H1 (cell line): Measurements from ENCODE around the gene SLC35B2. TPM values are rescaled to one million over a fixed set of nuclear protein-coding genes. Genes with fewer than 3 reads are reported as not detected.
A peak's percentile ranks its signal among the peaks of the same experiment; 100 is the strongest.

ENCODE experiments used
- CTCF ChIA-PET: fragments of 300-600 bp; sonication (Branson Sonifier 250); formaldehyde crosslinking; loops from one replicate; lab custom pipeline; 2021; ENCODE audit not compliant: partially characterized antibody; lab: Charles Lee
- POLR2A ChIA-PET: fragments of 300-600 bp; sonication (Branson Sonifier 250); formaldehyde crosslinking; loops from one replicate; lab custom pipeline; 2021; ENCODE audit warnings: inconsistent platforms; ENCODE audit not compliant: partially characterized antibody; lab: Charles Lee
- DNase-seq, 2 experiments: peaks; one replicate each; pipeline versions ENCODE4 v3.0.0 to v3.0.0-alpha.2; 2010 to 2022; ENCODE audit warnings: low spot score in 2 of 2, low read depth in 1 of 2, mixed read lengths in 1 of 2
- FAIRE-seq: peaks from 2 replicates; lab custom pipeline; 2011; peaks lifted over from hg19 to GRCh38; lab: Jason Lieb, UNC
- H2AFZ ChIP-seq: 2 replicates; pipeline ENCODE4 v1.8.1; 2012; ENCODE audit warnings: low read length, inconsistent platforms
- H2AK5ac ChIP-seq: 2 replicates; pipeline ENCODE4 v1.6.1; 2013; ENCODE audit warnings: low read depth, low read length
- H2BK120ac ChIP-seq: replicated peaks from 2 replicates; pipeline ENCODE3; 2013; ENCODE audit warnings: low read depth, low read length, inconsistent platforms
- H2BK12ac ChIP-seq: 2 replicates; pipeline ENCODE4 v1.6.1; 2013; ENCODE audit warnings: low read depth, low read length
- H2BK15ac ChIP-seq: 2 replicates; pipeline ENCODE4 v1.6.1; 2013; ENCODE audit warnings: low read length
- H2BK20ac ChIP-seq: 2 replicates; pipeline ENCODE4 v1.6.1; 2013; ENCODE audit warnings: low read length
- H2BK5ac ChIP-seq: 2 replicates; pipeline ENCODE4 v1.6.1; 2013; ENCODE audit warnings: low read depth, low read length
- H3K14ac ChIP-seq: 2 replicates; pipeline ENCODE4 v1.6.1; 2013; ENCODE audit warnings: inconsistent platforms; ENCODE audit not compliant: insufficient read length
- H3K18ac ChIP-seq: 2 replicates; pipeline ENCODE4 v1.6.1; 2013; ENCODE audit warnings: low read length; ENCODE audit errors: extremely low read depth
- H3K23ac ChIP-seq: 2 replicates; pipeline ENCODE4 v1.6.1; 2013; ENCODE audit warnings: inconsistent platforms; ENCODE audit not compliant: insufficient read length
- H3K23me2 ChIP-seq: 2 replicates; pipeline ENCODE4 v1.6.1; 2013; ENCODE audit warnings: low read depth, low read length
- H3K27ac ChIP-seq: 2 replicates; pipeline ENCODE4 v1.6.1; 2011; ENCODE audit warnings: low read depth, low read length, inconsistent platforms
- H3K27me3 ChIP-seq, 4 experiments: replicated peaks in 1 of 4; 1 replicate in 1 of 4; 2 replicates in 3 of 4; pipeline versions ENCODE4 v1.6.1 to v1.8.1; 2011 to 2013; ENCODE audit warnings: low read length in 3 of 4, mild to moderate bottlenecking in 3 of 4, inconsistent platforms in 2 of 4, mixed read lengths in 2 of 4, moderate library complexity in 1 of 4; ENCODE audit not compliant: control insufficient read depth in 3 of 4, insufficient read depth in 3 of 4; ENCODE audit errors: extremely low read depth in 1 of 4
- H3K36me3 ChIP-seq, 4 experiments: 2 replicates each; pipeline versions ENCODE4 v1.6.1 to v1.8.1; 2011 to 2013; ENCODE audit warnings: mild to moderate bottlenecking in 4 of 4, low read length in 3 of 4, moderate library complexity in 2 of 4, control low read depth in 1 of 4, inconsistent platforms in 1 of 4; ENCODE audit not compliant: insufficient read depth in 4 of 4, control insufficient read depth in 2 of 4
- H3K4ac ChIP-seq: replicated peaks from 2 replicates; pipeline ENCODE3; 2013; ENCODE audit warnings: low read length, low read depth, mixed read lengths, inconsistent platforms; ENCODE audit not compliant: insufficient read length
- H3K4me1 ChIP-seq, 4 experiments: replicated peaks in 1 of 4; 1 replicate in 1 of 4; 2 replicates in 3 of 4; pipeline versions ENCODE4 v1.6.1 to v1.8.1; 2011 to 2013; ENCODE audit warnings: low read length in 3 of 4, inconsistent platforms in 2 of 4, mixed read lengths in 1 of 4; ENCODE audit not compliant: insufficient read depth in 4 of 4, control insufficient read depth in 3 of 4
- H3K4me2 ChIP-seq, 2 experiments: 2 replicates each; pipeline versions ENCODE4 v1.6.1 to v1.8.1; 2011 to 2013; ENCODE audit warnings: low read depth in 2 of 2, low read length in 2 of 2, control low read depth in 1 of 2, inconsistent platforms in 1 of 2, mild to moderate bottlenecking in 1 of 2; ENCODE audit not compliant: insufficient read depth in 1 of 2
- H3K4me3 ChIP-seq, 4 experiments: fragments of 200-600, 300-600 bp in 1 of 4; sonication (generic), shearing (Covaris generic), sonication (Bioruptor Twin) in 1 of 4; 2 replicates each; pipeline versions ENCODE4 v1.5.1 to v1.8.1; 2011 to 2016; ENCODE audit warnings: low read length in 4 of 4, low read depth in 3 of 4, control low read depth in 2 of 4, inconsistent platforms in 2 of 4, mild to moderate bottlenecking in 2 of 4, mixed read lengths in 1 of 4, moderate library complexity in 1 of 4; ENCODE audit not compliant: insufficient read depth in 2 of 4; ENCODE audit errors: extremely low read depth in 1 of 4
- H3K56ac ChIP-seq: replicated peaks from 2 replicates; pipeline ENCODE3; 2013; ENCODE audit warnings: low read depth, mild to moderate bottlenecking, mixed read lengths, low read length, inconsistent platforms; ENCODE audit not compliant: insufficient read length
- H3K79me1 ChIP-seq: 2 replicates; pipeline ENCODE4 v1.6.1; 2013; ENCODE audit warnings: low read depth, low read length, control low read depth
- H3K79me2 ChIP-seq, 2 experiments: 2 replicates each; pipeline versions ENCODE4 v1.6.1 to v1.8.1; 2012 to 2013; ENCODE audit warnings: low read length in 2 of 2, mild to moderate bottlenecking in 2 of 2, inconsistent platforms in 1 of 2; ENCODE audit not compliant: insufficient read depth in 2 of 2, control insufficient read depth in 1 of 2
- H3K9ac ChIP-seq, 4 experiments: replicated peaks in 1 of 4; 1 replicate in 1 of 4; 2 replicates in 3 of 4; pipeline versions ENCODE4 v1.6.1 to v1.8.1; 2011 to 2013; ENCODE audit warnings: low read depth in 3 of 4, low read length in 3 of 4, control low read depth in 2 of 4, mild to moderate bottlenecking in 2 of 4, moderate library complexity in 2 of 4, inconsistent platforms in 1 of 4; ENCODE audit errors: extremely low read depth in 1 of 4
- H3K9me3 ChIP-seq, 2 experiments: 2 replicates each; pipeline versions ENCODE4 v1.6.1 to v1.8.1; 2012 to 2013; ENCODE audit warnings: mild to moderate bottlenecking in 2 of 2, moderate library complexity in 2 of 2, control low read depth in 1 of 2, inconsistent platforms in 1 of 2, low read depth in 1 of 2, low read length in 1 of 2, mixed read lengths in 1 of 2; ENCODE audit not compliant: insufficient read depth in 2 of 2
- H4K20me1 ChIP-seq, 2 experiments: replicated peaks in 1 of 2; 2 replicates each; pipeline versions ENCODE3 to v1.8.1; 2011 to 2013; ENCODE audit warnings: inconsistent platforms in 2 of 2, low read length in 2 of 2, mild to moderate bottlenecking in 1 of 2; ENCODE audit not compliant: insufficient read depth in 2 of 2, control insufficient read depth in 1 of 2
- H4K5ac ChIP-seq: 2 replicates; pipeline ENCODE4 v1.6.1; 2013; ENCODE audit warnings: low read length, low read depth, mixed read lengths, inconsistent platforms; ENCODE audit not compliant: insufficient read length
- H4K8ac ChIP-seq: 2 replicates; pipeline ENCODE4 v1.8.0; 2013; ENCODE audit warnings: mild to moderate bottlenecking, moderate library complexity, low read length, inconsistent platforms; ENCODE audit not compliant: insufficient read depth; ENCODE audit errors: extremely low read depth
- H4K91ac ChIP-seq: replicated peaks from 2 replicates; pipeline ENCODE3; 2013; ENCODE audit warnings: low read length, mixed read lengths, inconsistent platforms; ENCODE audit not compliant: insufficient read length
- POLR2A ChIP-seq, 2 experiments: IDR thresholded peaks; 1 replicate in 1 of 2; 2 replicates in 1 of 2; pipeline ENCODE4 v1.6.1; 2011; ENCODE audit warnings: low read depth in 2 of 2, low read length in 2 of 2, mild to moderate bottlenecking in 2 of 2; ENCODE audit errors: control extremely low read depth in 1 of 2
- POLR2AphosphoS5 ChIP-seq: IDR thresholded peaks from 2 replicates; pipeline ENCODE4 v1.6.1; 2011; ENCODE audit warnings: low read depth, low read length
- SP1 ChIP-seq: IDR thresholded peaks from 2 replicates; pipeline ENCODE4 v1.6.1; 2011; ENCODE audit warnings: low read depth, low read length
- SUZ12 ChIP-seq: fragments of 200-600 bp; sonication (generic); IDR thresholded peaks from 2 replicates; pipeline ENCODE4 v1.6.1; 2012; ENCODE audit warnings: mild to moderate bottlenecking, inconsistent platforms, low read length, moderate library complexity, mixed read lengths
- WGBS, 2 experiments: shearing (Covaris generic) in 1 of 2; methylation state at CpG; one replicate each; pipeline versions ENCODE4 v1.1.6 to v1.1.7; 2013 to 2015; ENCODE audit warnings: low lambda C conversion rate in 2 of 2, mixed read lengths in 2 of 2, inconsistent platforms in 1 of 2, low coverage in 1 of 2, missing lambda C conversion rate in 1 of 2; ENCODE audit not compliant: insufficient replicate concordance in 2 of 2, insufficient coverage in 1 of 2, insufficient read length in 1 of 2; ENCODE audit errors: extremely low coverage in 1 of 2, missing lambda C conversion rate in 1 of 2; 5-methylcytosine and 5-hydroxymethylcytosine counted together
- polyA plus RNA-seq, 7 experiments: library from polyadenylated mRNA; depleted of rRNA in 3 of 7; stranded (reverse) in 5 of 7; unstranded in 2 of 7; fragments of >200 nt in 5 of 7; fragments of 200-250 nt in 2 of 7; gene quantifications; 1 replicate in 5 of 7; 2 replicates in 1 of 7; 4 replicates in 1 of 7; pipeline versions ENCODE4 v1.2.1 to v1.2.3, GENCODE V29; 2011 to 2013; ENCODE audit warnings: missing spikeins in 2 of 7, mixed read lengths in 2 of 7
- total RNA-seq: library from RNA; stranded (reverse); fragmentation: NEBNext Ultra II Directional; extraction: Animal tissue kit (Norgen Biotek cat#: 25700); gene quantifications from 2 replicates; pipeline ENCODE4 v1.2.1, GENCODE V29; 2021

SLC35B2 gene
- total and polyA plus RNA-seq, 2 of the 8 experiments (the other 6 are each of a cell fraction or from before 2014, with no cell fraction given) = 29.5 to 65.0 TPM

GRCh38 chr6:44249082-44249748 lies 8.1 kb downstream of the SLC35B2 start:
- Histone ChIP-seq H3K18ac (no peak overlapping the region), H3K23ac (no peak overlapping the region), H3K4me2 (peak overlapping the region; percentile 65 to 96), H3K4me1 (peaks cover 7 to 18% (median 14%) of the 10 kb centered on the region in 4 experiments), H3K36me3 (peaks cover 51 to 64% (median 59%) of the 10 kb centered on the region in 4 experiments), H2AK5ac (no peak overlapping the region), H3K27me3 (no peaks in the 10 kb centered on the region), H3K27ac (no peak overlapping the region), H4K8ac (no peak overlapping the region), H2BK5ac (0 out of 2 replicates have a peak overlapping the region, but pooled peaks have one; percentile 44), H2BK120ac (no peak overlapping the region), H4K91ac (no peak overlapping the region), H3K9me3 (no peaks in the 10 kb centered on the region), H3K79me1 (no peaks in the 10 kb centered on the region; the same call in 1 of the 2 replicates), H4K20me1 (peaks cover 37 to 40% of the 10 kb centered on the region in 2 experiments), H2BK20ac (no peak overlapping the region), H4K5ac (no peak overlapping the region), H3K79me2 (peaks cover 27 to 52% of the 10 kb centered on the region in 2 experiments), H3K9ac (peak overlapping the region in 1 of 4 experiments; percentile 96; a peak in 4 of 7 replicates), H3K14ac (no peak overlapping the region), H2BK15ac (no peak overlapping the region), H2BK12ac (no peak overlapping the region), H3K4ac (no peak overlapping the region), H3K56ac (no peak overlapping the region), H3K4me3 (peak overlapping the region; percentile 55 to 100 (median 98); a peak in 6 of 8 replicates), H2AFZ (no peak overlapping the region), H3K23me2 (peaks cover 12% of the 10 kb centered on the region)
- WGBS, 2 experiments = 92% methylated on average over 9 of the region's 9 CpGs; no CpG with 5 or more reads in 1 of the 2 experiments
- no peak for FAIRE-seq
- POLR2A ChIA-PET = interaction anchor here (0.7 to 18.9 kb wide), 24 partner anchors 9 to 307 kb away, joined by 3 to 581 read pairs (median 4); partner anchors contain the start of genes CAPN11, MYMX, SLC29A1 and SLC35B2
- TF ChIP-seq POLR2AphosphoS5 (peak; percentile 67), POLR2A (IDR thresholded peaks at IDR 0.05; ENCODE audit: control extremely low read depth in 1 of 2, low read depth in 2 of 2, low read length in 2 of 2) (peak in 1 of 2 experiments; percentile 46; a peak in 1 of 3 replicates), SP1 (0 out of 2 replicates have a peak, but pooled peaks have one; percentile 1), SUZ12 (no peak)
- CTCF ChIA-PET = interaction anchor here (0.7 to 8.1 kb wide), 3 partner anchors 6 to 1939 kb away, joined by 3 to 102 read pairs (median 43); partner anchors contain the start of gene SLC35B2
- no peak for DNase-seq
